ENCODE results near the gene ZDHHC19.
"Not testable (repeated sequence)": the region's sequence is repeated elsewhere in the genome, so short reads cannot be mapped to it uniquely, and the experiment has no call there.

The ZDHHC19 gene

GRCh38 chr3:196210673-196211556, at the start of gene ZDHHC19:
Gene ZDHHC19, minus strand, starts transcription at chr3:196211400. Its CDS starts 85 bp downstream, at chr3:196211315.
- no peak for DNase-seq

- no peak for DNase-seq
Observed at GRCh38 chr3:196260784-196261183, 49.6 kb upstream of the ZDHHC19 start.

- no peak for DNase-seq
Observed at GRCh38 chr3:196255776-196256175, 44.6 kb upstream of the ZDHHC19 start.

- DNase-seq, result no peak
Observed at GRCh38 chr3:196254376-196255283, 43.4 kb upstream of the ZDHHC19 start.

GRCh38 chr3:196251918-196252317, 40.7 kb upstream of the ZDHHC19 start:
- no peak for DNase-seq

GRCh38 chr3:196246612-196247308, 35.6 kb upstream of the ZDHHC19 start:
- DNase-seq, result no peak

- DNase-seq, result not testable (repeated sequence)
Observed at GRCh38 chr3:196244166-196244565, 33.0 kb upstream of the ZDHHC19 start.

- DNase-seq, result no peak
Observed at GRCh38 chr3:196241704-196242103, 30.5 kb upstream of the ZDHHC19 start.

- DNase-seq, result no peak
Observed at GRCh38 chr3:196240424-196240823, 29.2 kb upstream of the ZDHHC19 start.

GRCh38 chr3:196238612-196239560, 27.7 kb upstream of the ZDHHC19 start:
- DNase-seq, result no peak

GRCh38 chr3:196237203-196237602, 26.0 kb upstream of the ZDHHC19 start:
- no peak for DNase-seq

GRCh38 chr3:196236223-196236622, 25.0 kb upstream of the ZDHHC19 start:
- no peak for DNase-seq

GRCh38 chr3:196235452-196236122, 24.4 kb upstream of the ZDHHC19 start:
- DNase-seq, result no peak

- DNase-seq, result no peak
Observed at GRCh38 chr3:196232882-196233251, 21.7 kb upstream of the ZDHHC19 start.

GRCh38 chr3:196232154-196232881, 21.1 kb upstream of the ZDHHC19 start:
- no peak for DNase-seq

- DNase-seq, result no peak
Observed at GRCh38 chr3:196227629-196228493, 16.7 kb upstream of the ZDHHC19 start.

GRCh38 chr3:196227121-196227561, 15.9 kb upstream of the ZDHHC19 start:
- DNase-seq, result no peak

- DNase-seq, result no peak
Observed at GRCh38 chr3:196225763-196226364, 14.7 kb upstream of the ZDHHC19 start.

GRCh38 chr3:196225086-196225485, 13.9 kb upstream of the ZDHHC19 start:
- DNase-seq, result no peak
